Brain microvascular endothelial cell (primary cell): ENCODE measurements around the gene TFR2.

ENCODE experiments used
- DNase-seq: peaks from one replicate; pipeline ENCODE4 v3.0.0-alpha.2; 2020
- H3K27ac ChIP-seq: fragments of 250-450 bp; sonication (Bioruptor Pico); 2 replicates; pipeline ENCODE4 v1.5.1; 2020; ENCODE audit warnings: mild to moderate bottlenecking, moderate library complexity
- H3K27me3 ChIP-seq: fragments of 250-450 bp; sonication (Bioruptor Pico); replicated peaks from 2 replicates; pipeline ENCODE4 v1.5.1; 2020; ENCODE audit warnings: mild to moderate bottlenecking
- H3K36me3 ChIP-seq: fragments of 250-450 bp; sonication (Bioruptor Pico); replicated peaks from 2 replicates; pipeline ENCODE4 v1.5.1; 2020; ENCODE audit warnings: mild to moderate bottlenecking
- H3K4me3 ChIP-seq: 2 replicates; pipeline ENCODE4 v1.5.1; 2011; ENCODE audit warnings: low read depth, mild to moderate bottlenecking, control low read depth, low read length, moderate library complexity
- in situ Hi-C: cut with HindIII; loops from 2 replicates; pipeline ENCODE4 v1.10.0; 2017; ENCODE audit warnings: low sequenced_read_pairs, low pct_ligation_motif_present
- TF ChIP-seq, protein P1 (sequence below): IDR thresholded peaks from 2 replicates; pipeline ENCODE4 v1.5.1; 2011; ENCODE audit warnings: low read depth, mild to moderate bottlenecking, moderate library complexity, low read length, control low read depth, inconsistent platforms; ENCODE audit errors: missing control alignments

The TFR2 gene

DNA sequence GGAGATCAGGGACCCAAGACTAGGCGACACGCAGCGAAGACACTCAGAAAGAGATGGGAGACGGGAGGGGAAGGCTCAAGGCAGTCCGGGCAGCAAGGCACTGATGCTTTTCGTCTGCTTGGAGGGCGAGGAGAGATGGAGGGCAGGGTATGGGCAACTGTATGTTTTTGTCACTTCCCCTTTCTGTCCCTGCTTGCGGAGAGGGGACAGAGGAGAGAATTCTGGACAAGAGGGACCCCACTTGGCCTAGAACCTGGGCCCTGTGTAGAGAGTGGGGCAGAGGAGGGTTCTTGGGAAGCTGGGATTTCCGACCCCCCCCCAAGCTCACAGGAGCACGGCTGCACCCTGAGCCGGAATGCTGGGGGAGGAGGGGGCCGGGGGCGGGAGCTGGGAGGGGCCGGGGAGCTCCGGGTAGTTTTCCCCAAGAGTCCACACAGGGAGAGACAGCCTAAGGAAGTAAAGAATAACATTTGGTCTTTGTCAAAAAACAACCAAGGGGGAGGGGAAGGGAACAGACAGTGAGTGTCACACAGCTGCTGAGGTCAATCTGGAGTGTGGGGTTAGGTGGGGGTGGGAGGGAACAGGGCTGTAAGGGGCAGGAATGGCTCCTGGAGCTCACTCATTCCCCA, 57.2 kb downstream of the TFR2 start:
- in situ Hi-C loops, result no loop called here
- TF ChIP-seq, protein P1, sequence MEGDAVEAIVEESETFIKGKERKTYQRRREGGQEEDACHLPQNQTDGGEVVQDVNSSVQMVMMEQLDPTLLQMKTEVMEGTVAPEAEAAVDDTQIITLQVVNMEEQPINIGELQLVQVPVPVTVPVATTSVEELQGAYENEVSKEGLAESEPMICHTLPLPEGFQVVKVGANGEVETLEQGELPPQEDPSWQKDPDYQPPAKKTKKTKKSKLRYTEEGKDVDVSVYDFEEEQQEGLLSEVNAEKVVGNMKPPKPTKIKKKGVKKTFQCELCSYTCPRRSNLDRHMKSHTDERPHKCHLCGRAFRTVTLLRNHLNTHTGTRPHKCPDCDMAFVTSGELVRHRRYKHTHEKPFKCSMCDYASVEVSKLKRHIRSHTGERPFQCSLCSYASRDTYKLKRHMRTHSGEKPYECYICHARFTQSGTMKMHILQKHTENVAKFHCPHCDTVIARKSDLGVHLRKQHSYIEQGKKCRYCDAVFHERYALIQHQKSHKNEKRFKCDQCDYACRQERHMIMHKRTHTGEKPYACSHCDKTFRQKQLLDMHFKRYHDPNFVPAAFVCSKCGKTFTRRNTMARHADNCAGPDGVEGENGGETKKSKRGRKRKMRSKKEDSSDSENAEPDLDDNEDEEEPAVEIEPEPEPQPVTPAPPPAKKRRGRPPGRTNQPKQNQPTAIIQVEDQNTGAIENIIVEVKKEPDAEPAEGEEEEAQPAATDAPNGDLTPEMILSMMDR, result no peak
- peaks cover 33% of the 10 kb centered on the region for H3K36me3 ChIP-seq

DNA sequence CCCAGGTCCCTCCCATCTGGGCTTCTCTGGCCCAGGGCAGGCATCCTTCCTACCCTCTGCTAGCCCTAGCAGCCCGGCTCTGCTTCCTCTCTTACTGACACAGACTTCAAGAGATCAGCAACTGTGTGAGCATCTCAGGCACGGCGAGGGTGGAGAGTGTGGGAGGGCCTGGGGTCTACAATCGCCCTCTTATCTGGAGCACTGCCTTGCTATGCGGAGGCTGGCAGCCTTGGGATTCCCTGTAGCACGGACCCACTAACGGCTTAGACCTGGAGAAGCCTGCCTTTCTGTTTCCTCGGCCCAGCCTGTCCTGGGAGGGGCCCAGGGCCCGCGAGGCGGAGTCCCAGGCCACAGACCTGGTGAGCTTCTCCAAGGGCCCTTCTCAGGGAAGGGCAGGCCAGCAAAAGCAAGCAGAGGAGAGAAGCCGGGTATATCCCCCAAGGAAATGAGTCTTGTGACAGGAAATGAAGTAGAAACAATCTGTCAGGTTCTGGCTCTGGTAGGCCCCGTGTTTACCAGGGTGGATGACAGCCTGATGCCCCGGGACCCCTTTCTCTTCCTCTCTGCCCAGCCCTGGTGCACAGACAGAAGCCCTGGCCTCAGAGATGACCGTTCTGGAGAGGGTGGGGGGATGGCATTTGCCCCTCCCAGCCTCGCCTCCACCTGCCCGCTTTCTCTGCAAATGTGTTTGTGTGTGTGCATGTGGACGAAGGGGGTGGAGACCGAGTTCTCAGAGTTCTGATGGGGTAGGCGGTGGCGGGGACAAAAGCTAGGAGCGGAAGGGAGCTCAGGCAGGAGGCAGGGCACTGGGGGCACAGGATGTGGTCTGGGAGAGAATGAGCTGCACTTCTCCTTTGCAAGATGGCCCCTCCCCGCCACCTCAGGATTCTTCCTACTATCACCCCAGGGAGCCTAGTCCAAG, 58.0 kb downstream of the TFR2 start:
- Histone ChIP-seq H3K27me3 (no peaks in the 10 kb centered on the region), H3K27ac (peak overlapping the region; percentile 67), H3K4me3 (peak overlapping the region; percentile 74), H3K36me3 (peaks cover 38% of the 10 kb centered on the region)
- DNase-seq, result peak; percentile 44
- in situ Hi-C loops, result no loop called here
- TF ChIP-seq, protein P1, result no peak

More for the DNA sequence above, 57.2 kb downstream of the TFR2 start:
- Histone ChIP-seq H3K4me3 (peak overlapping the region; percentile 74), H3K27me3 (no peaks in the 10 kb centered on the region), H3K27ac (peak overlapping the region; percentile 88)
- DNase-seq, result peak; percentile 5

DNA sequence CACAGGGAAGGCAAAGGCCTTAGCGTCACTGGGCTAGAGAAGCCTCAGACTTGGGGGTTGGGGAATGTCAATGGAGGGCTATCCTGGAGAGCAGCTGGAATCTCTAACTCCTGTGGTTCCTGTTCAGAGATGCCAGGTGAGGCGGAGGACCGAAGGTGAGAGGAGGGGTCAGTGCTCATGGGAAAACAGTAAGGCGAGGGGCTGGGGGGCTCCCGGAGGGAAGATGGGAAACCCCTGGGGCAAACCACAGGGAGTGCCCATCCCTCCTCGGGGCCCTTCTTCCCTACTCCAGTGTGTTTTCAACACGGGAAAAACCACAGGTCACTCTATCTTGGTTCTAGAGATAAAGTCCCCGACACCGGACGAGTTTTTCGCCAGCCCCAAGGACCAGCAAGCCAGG, 58.7 kb downstream of the TFR2 start:
- no peaks in the 10 kb centered on the region for H3K27me3 ChIP-seq
- no peak for DNase-seq
- TF ChIP-seq, protein P1, result no peak
- H3K4me3 ChIP-seq, result no peak overlapping the region
- peaks cover 46% of the 10 kb centered on the region for H3K36me3 ChIP-seq
- no peak overlapping the region for H3K27ac ChIP-seq
- in situ Hi-C loops, result no loop called here

DNA sequence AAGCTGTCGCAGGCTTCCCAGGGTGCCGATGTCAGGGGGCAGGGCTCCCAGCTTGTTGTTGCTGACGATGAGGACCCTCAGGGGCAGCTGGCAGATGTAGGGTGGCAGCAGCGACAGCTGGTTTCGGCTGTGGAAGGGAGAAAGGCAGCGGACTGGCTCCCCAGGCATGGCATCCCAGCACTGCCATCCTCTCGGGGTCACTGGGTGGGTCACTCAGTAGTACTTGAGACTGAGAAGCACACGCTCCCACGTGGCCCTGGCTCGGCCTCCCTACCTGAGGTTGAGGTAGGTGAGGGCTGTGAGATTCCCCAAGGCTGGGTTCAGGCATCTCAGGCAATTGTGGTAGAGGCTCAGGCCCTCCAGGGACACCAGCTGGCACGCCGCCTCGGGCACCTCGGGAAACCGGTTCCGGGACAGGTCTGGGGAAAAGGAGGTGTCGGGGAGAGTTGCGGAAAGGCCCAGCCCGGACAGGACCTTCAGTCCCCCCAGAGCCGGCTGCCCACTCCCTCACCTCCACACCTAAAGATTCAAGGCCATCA, 59.2 kb downstream of the TFR2 start:
- TF ChIP-seq, protein P1, result no peak
- Histone ChIP-seq H3K27ac (no peak overlapping the region), H3K36me3 (peaks cover 50% of the 10 kb centered on the region), H3K27me3 (no peaks in the 10 kb centered on the region), H3K4me3 (no peak overlapping the region)
- DNase-seq, result no peak
- in situ Hi-C loops, result no loop called here

DNA sequence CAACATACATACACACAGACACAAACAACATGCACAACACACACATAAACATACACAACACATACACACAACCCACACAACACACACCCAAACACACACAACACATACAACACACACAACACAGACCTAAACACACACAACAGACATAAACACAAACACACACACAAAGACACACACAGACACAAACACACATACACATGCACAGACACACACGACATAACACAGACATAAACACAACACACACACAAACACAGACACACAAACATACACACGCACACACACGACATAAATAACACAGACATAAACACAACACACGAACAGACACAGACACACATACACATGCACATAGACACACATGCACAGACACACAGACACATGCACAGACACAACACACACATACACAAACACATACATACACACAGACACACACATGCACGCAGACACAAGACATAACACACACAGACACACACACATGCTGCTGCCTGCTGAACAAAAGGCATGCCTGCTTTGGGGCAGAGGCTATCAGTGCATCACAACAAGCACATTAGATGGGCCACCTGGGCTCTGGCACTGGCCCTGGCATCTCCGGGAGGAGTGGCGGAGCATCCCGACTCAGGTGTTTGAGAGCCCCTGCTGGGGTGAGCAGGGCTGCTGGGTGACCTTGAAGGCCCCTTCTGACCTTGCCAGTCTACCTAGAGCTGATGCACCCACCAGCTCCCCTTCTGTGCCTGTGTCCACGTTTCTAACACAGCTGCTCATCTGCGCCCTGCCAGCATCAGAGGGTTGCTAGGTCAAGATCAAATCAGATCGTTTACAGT, 60.7 kb downstream of the TFR2 start:
- in situ Hi-C loops, result no loop called here
- Histone ChIP-seq H3K4me3 (no peak overlapping the region), H3K36me3 (peaks cover 64% of the 10 kb centered on the region), H3K27me3 (no peaks in the 10 kb centered on the region), H3K27ac (no peak overlapping the region)
- TF ChIP-seq, protein P1, result no peak
- DNase-seq, result no peak
